SK-N-SH (cell line): Measurements from ENCODE around the gene MYO3A. TPM values are rescaled to one million over a fixed set of nuclear protein-coding genes. Genes with fewer than 3 reads are reported as not detected.

ENCODE experiments used
- CTCF ChIA-PET: fragments of 300-600, 350-600 bp; formaldehyde crosslinking; extraction: SDS; loops from one replicate; lab custom pipeline; 2021; lab: Yijun Ruan, JAX
- POLR2A ChIA-PET: fragments of 350-600 bp; sonication (Branson Sonifier 250); formaldehyde crosslinking; extraction: SDS; loops from one replicate; lab custom pipeline; 2020; ENCODE audit warnings: antibody characterized with exemption, inconsistent platforms; lab: Yijun Ruan, JAX
- DNase-seq: peaks from one replicate; pipeline ENCODE4 v3.0.0; 2012
- H2AFZ ChIP-seq: fragments of 200-600 bp; sonication (generic); 2 replicates; pipeline ENCODE4 v1.8.1; 2016; ENCODE audit warnings: antibody characterized with exemption, mild to moderate bottlenecking, low read depth
- H3F3A ChIP-seq: fragments of 200-600 bp; sonication (generic); replicated peaks from 2 replicates; pipeline ENCODE3; 2016; ENCODE audit warnings: antibody characterized with exemption, mild to moderate bottlenecking; ENCODE audit not compliant: insufficient read depth
- H3K27ac ChIP-seq, 2 experiments: fragments of 200-500 bp in 1 of 2; fragments of 200-600 bp in 1 of 2; sonication (Bioruptor generic) in 1 of 2; sonication (generic), shearing (Covaris generic) in 1 of 2; 2 replicates each; pipeline versions ENCODE4 v1.5.1 to v1.6.1; 2014 to 2016; ENCODE audit warnings: low read depth in 2 of 2, inconsistent platforms in 1 of 2, low read length in 1 of 2, mild to moderate bottlenecking in 1 of 2, mixed read lengths in 1 of 2
- H3K27me3 ChIP-seq: fragments of 200-600 bp; sonication (generic), shearing (Covaris generic); 2 replicates; pipeline ENCODE4 v1.6.1; 2016; ENCODE audit warnings: mixed run types; ENCODE audit not compliant: insufficient read depth
- H3K36me3 ChIP-seq, 2 experiments: fragments of 200-500 bp in 1 of 2; fragments of 200-600 bp in 1 of 2; sonication (Bioruptor generic) in 1 of 2; sonication (generic) in 1 of 2; replicated peaks in 1 of 2; 2 replicates each; pipeline versions ENCODE3 to v1.5.1; 2014 to 2016; ENCODE audit warnings: low read length in 1 of 2, mild to moderate bottlenecking in 1 of 2; ENCODE audit not compliant: insufficient read depth in 2 of 2, control insufficient read depth in 1 of 2
- H3K4me1 ChIP-seq, 2 experiments: fragments of 200-500 bp in 1 of 2; fragments of 200-600 bp in 1 of 2; sonication (Bioruptor generic) in 1 of 2; sonication (generic), shearing (Covaris generic) in 1 of 2; 2 replicates each; pipeline versions ENCODE4 v1.5.1 to v1.6.1; 2014 to 2016; ENCODE audit warnings: low read depth in 1 of 2, low read length in 1 of 2, mixed run types in 1 of 2; ENCODE audit not compliant: insufficient read depth in 2 of 2, control insufficient read depth in 1 of 2
- H3K4me2 ChIP-seq: fragments of 200-600 bp; sonication (generic), shearing (Covaris generic); 2 replicates; pipeline ENCODE4 v1.6.1; 2017; ENCODE audit warnings: mixed run types
- H3K4me3 ChIP-seq, 2 experiments: fragments of 200-500 bp in 1 of 2; fragments of 200-600 bp in 1 of 2; sonication (Bioruptor generic) in 1 of 2; sonication (generic), shearing (Covaris generic) in 1 of 2; 2 replicates each; pipeline versions ENCODE4 v1.5.1 to v1.8.1; 2014 to 2016; ENCODE audit warnings: low read depth in 2 of 2, inconsistent platforms in 1 of 2, low read length in 1 of 2, mild to moderate bottlenecking in 1 of 2, mixed read lengths in 1 of 2, moderate library complexity in 1 of 2
- H3K79me2 ChIP-seq: fragments of 200-600 bp; sonication (generic); 2 replicates; pipeline ENCODE4 v1.8.1; 2017; ENCODE audit warnings: mild to moderate bottlenecking; ENCODE audit not compliant: insufficient read depth
- H3K9ac ChIP-seq: fragments of 200-600 bp; sonication (generic); 2 replicates; pipeline ENCODE4 v1.6.1; 2017; ENCODE audit warnings: mixed run types
- H3K9me2 ChIP-seq: fragments of 200-600 bp; sonication (generic); 2 replicates; pipeline ENCODE4 v1.6.1; 2017; ENCODE audit warnings: mixed run types
- H3K9me3 ChIP-seq: fragments of 200-600 bp; sonication (generic); 2 replicates; pipeline ENCODE4 v1.6.1; 2017; ENCODE audit warnings: mixed run types, mild to moderate bottlenecking, moderate library complexity
- H4K20me1 ChIP-seq: fragments of 200-600 bp; sonication (generic); 2 replicates; pipeline ENCODE4 v1.6.1; 2017; ENCODE audit warnings: mild to moderate bottlenecking, mixed run types; ENCODE audit not compliant: insufficient read depth
- CHD2 ChIP-seq: fragments of 150-350 bp; IDR thresholded peaks from 2 replicates; pipeline ENCODE4 v1.6.1; 2018; ENCODE audit warnings: low read length; ENCODE audit not compliant: partially characterized antibody
- ELF1 ChIP-seq: IDR thresholded peaks from 2 replicates; pipeline ENCODE4 v1.4.0; 2012
- EP300 ChIP-seq, 2 experiments: IDR thresholded peaks; 2 replicates each; pipeline versions ENCODE4 v1.4.0 to v1.6.1; 2012; ENCODE audit warnings: borderline replicate concordance in 1 of 2, low read depth in 1 of 2, low read length in 1 of 2
- EZH2phosphoT487 ChIP-seq: fragments of 200-600 bp; sonication (generic); IDR thresholded peaks from 2 replicates; pipeline ENCODE4 v1.6.1; 2017; ENCODE audit warnings: low read depth, mixed run types, mild to moderate bottlenecking, antibody characterized with exemption, moderate library complexity, borderline replicate concordance
- FOSL2 ChIP-seq: IDR thresholded peaks from 2 replicates; pipeline ENCODE4 v1.4.0; 2012; ENCODE audit warnings: low read depth, mild to moderate bottlenecking, moderate library complexity, borderline replicate concordance
- FOXM1 ChIP-seq: IDR thresholded peaks from 2 replicates; pipeline ENCODE4 v1.4.0; 2012; ENCODE audit warnings: low read depth, mild to moderate bottlenecking
- GATA2 ChIP-seq: sonication (generic); formaldehyde crosslinking; IDR thresholded peaks from 2 replicates; pipeline ENCODE4 v1.5.0; 2020; ENCODE audit warnings: mild to moderate bottlenecking, missing genetic modification reagents
- MEF2A ChIP-seq: IDR thresholded peaks from 2 replicates; pipeline ENCODE4 v1.4.0; 2012; ENCODE audit warnings: low read depth, borderline replicate concordance
- NRF1 ChIP-seq: IDR thresholded peaks from 2 replicates; pipeline ENCODE4 v1.6.1; 2012; ENCODE audit warnings: low read depth, mild to moderate bottlenecking, low read length
- POLR2AphosphoS5 ChIP-seq: IDR thresholded peaks from 2 replicates; pipeline ENCODE4 v1.6.1; 2012; ENCODE audit warnings: low read depth, low read length
- RCOR1 ChIP-seq: fragments of 150-350 bp; IDR thresholded peaks from 2 replicates; pipeline ENCODE4 v1.6.1; 2017; ENCODE audit warnings: antibody characterized with exemption, low read length
- RFX5 ChIP-seq: IDR thresholded peaks from 2 replicates; pipeline ENCODE4 v1.6.1; 2012; ENCODE audit warnings: mild to moderate bottlenecking, improper control_type of control experiment, low read length
- SIN3A ChIP-seq: IDR thresholded peaks from 2 replicates; pipeline ENCODE4 v1.6.1; 2012; ENCODE audit warnings: low read depth, mild to moderate bottlenecking, low read length, moderate library complexity, borderline replicate concordance
- SMC3 ChIP-seq: IDR thresholded peaks from 2 replicates; pipeline ENCODE4 v1.6.1; 2012; ENCODE audit warnings: low read depth, low read length, improper control_type of control experiment
- TAF1 ChIP-seq: IDR thresholded peaks from 2 replicates; pipeline ENCODE4 v1.6.1; 2012; ENCODE audit warnings: low read depth, mild to moderate bottlenecking, low read length, moderate library complexity, borderline replicate concordance
- YY1 ChIP-seq: IDR thresholded peaks from 2 replicates; pipeline ENCODE4 v1.4.0; 2012; ENCODE audit warnings: low read depth, mild to moderate bottlenecking
- polyA plus RNA-seq, 3 experiments: library from polyadenylated mRNA; depleted of rRNA; stranded (reverse); fragments of >200 nt; gene quantifications; 2 replicates each; pipeline ENCODE4 v1.2.3, GENCODE V29; 2012
- TF ChIP-seq, protein P1 (sequence below): IDR thresholded peaks from 2 replicates; pipeline ENCODE4 v1.4.0; 2012; ENCODE audit warnings: low read depth, borderline replicate concordance
- TF ChIP-seq, protein P2 (sequence below): fragments of 200-600 bp; sonication (generic); IDR thresholded peaks from 2 replicates; pipeline ENCODE4 v1.6.1; 2017; ENCODE audit warnings: antibody characterized with exemption, mild to moderate bottlenecking, moderate library complexity
- TF ChIP-seq, protein P3 (sequence below): fragments of 150-350 bp; IDR thresholded peaks from 2 replicates; pipeline ENCODE4 v1.6.1; 2016; ENCODE audit warnings: mild to moderate bottlenecking, low read depth, low read length
- TF ChIP-seq, protein P4 (sequence below): IDR thresholded peaks from 2 replicates; pipeline ENCODE4 v1.6.1; 2012; ENCODE audit warnings: mild to moderate bottlenecking, low read depth, low read length, moderate library complexity

Gene MYO3A
- polyA plus RNA-seq, 1 of the 3 experiments (the other 2 are of a cell fraction) = not detected

DNA sequence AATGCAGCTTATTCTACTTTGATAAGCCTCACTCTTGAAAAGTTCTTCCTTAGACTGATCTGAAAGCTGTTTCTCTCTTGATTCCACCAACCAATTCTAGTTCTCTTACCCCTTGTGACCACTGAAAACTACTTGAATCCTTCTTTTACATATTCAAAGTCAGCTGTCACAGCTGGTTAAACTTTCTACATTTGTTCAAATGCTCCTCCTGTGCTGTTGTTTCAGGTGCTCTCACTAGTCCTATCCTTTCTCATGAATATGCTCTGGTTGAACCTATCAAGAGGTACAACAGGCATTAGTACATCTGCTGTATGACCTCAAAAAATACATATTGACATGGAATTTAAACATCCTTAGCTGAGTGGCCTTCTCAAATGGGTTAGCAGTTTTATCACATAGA lies 91.5 kb downstream of the MYO3A start:
- H3K9me3 ChIP-seq = no peaks in the 10 kb centered on the region
- H3K4me1 ChIP-seq = no peaks in the 10 kb centered on the region
- no peak for TF ChIP-seq NRF1
- no peak for TF ChIP-seq EP300 (IDR thresholded peaks at IDR 0.05; ENCODE audit: borderline replicate concordance in 1 of 2, low read depth in 1 of 2, low read length in 1 of 2)
- no peak for TF ChIP-seq ELF1
- TF ChIP-seq POLR2AphosphoS5 = no peak
- TF ChIP-seq YY1 = no peak
- TF ChIP-seq, protein P1, sequence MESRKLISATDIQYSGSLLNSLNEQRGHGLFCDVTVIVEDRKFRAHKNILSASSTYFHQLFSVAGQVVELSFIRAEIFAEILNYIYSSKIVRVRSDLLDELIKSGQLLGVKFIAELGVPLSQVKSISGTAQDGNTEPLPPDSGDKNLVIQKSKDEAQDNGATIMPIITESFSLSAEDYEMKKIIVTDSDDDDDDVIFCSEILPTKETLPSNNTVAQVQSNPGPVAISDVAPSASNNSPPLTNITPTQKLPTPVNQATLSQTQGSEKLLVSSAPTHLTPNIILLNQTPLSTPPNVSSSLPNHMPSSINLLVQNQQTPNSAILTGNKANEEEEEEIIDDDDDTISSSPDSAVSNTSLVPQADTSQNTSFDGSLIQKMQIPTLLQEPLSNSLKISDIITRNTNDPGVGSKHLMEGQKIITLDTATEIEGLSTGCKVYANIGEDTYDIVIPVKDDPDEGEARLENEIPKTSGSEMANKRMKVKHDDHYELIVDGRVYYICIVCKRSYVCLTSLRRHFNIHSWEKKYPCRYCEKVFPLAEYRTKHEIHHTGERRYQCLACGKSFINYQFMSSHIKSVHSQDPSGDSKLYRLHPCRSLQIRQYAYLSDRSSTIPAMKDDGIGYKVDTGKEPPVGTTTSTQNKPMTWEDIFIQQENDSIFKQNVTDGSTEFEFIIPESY = no peak
- no peak for TF ChIP-seq RFX5
- TF ChIP-seq EZH2phosphoT487 = no peak
- TF ChIP-seq MEF2A = no peak
- TF ChIP-seq CHD2 = no peak
- TF ChIP-seq, protein P2, sequence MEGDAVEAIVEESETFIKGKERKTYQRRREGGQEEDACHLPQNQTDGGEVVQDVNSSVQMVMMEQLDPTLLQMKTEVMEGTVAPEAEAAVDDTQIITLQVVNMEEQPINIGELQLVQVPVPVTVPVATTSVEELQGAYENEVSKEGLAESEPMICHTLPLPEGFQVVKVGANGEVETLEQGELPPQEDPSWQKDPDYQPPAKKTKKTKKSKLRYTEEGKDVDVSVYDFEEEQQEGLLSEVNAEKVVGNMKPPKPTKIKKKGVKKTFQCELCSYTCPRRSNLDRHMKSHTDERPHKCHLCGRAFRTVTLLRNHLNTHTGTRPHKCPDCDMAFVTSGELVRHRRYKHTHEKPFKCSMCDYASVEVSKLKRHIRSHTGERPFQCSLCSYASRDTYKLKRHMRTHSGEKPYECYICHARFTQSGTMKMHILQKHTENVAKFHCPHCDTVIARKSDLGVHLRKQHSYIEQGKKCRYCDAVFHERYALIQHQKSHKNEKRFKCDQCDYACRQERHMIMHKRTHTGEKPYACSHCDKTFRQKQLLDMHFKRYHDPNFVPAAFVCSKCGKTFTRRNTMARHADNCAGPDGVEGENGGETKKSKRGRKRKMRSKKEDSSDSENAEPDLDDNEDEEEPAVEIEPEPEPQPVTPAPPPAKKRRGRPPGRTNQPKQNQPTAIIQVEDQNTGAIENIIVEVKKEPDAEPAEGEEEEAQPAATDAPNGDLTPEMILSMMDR = no peak
- TF ChIP-seq, protein P3, sequence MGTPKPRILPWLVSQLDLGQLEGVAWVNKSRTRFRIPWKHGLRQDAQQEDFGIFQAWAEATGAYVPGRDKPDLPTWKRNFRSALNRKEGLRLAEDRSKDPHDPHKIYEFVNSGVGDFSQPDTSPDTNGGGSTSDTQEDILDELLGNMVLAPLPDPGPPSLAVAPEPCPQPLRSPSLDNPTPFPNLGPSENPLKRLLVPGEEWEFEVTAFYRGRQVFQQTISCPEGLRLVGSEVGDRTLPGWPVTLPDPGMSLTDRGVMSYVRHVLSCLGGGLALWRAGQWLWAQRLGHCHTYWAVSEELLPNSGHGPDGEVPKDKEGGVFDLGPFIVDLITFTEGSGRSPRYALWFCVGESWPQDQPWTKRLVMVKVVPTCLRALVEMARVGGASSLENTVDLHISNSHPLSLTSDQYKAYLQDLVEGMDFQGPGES = no peak
- TF ChIP-seq, protein P4, sequence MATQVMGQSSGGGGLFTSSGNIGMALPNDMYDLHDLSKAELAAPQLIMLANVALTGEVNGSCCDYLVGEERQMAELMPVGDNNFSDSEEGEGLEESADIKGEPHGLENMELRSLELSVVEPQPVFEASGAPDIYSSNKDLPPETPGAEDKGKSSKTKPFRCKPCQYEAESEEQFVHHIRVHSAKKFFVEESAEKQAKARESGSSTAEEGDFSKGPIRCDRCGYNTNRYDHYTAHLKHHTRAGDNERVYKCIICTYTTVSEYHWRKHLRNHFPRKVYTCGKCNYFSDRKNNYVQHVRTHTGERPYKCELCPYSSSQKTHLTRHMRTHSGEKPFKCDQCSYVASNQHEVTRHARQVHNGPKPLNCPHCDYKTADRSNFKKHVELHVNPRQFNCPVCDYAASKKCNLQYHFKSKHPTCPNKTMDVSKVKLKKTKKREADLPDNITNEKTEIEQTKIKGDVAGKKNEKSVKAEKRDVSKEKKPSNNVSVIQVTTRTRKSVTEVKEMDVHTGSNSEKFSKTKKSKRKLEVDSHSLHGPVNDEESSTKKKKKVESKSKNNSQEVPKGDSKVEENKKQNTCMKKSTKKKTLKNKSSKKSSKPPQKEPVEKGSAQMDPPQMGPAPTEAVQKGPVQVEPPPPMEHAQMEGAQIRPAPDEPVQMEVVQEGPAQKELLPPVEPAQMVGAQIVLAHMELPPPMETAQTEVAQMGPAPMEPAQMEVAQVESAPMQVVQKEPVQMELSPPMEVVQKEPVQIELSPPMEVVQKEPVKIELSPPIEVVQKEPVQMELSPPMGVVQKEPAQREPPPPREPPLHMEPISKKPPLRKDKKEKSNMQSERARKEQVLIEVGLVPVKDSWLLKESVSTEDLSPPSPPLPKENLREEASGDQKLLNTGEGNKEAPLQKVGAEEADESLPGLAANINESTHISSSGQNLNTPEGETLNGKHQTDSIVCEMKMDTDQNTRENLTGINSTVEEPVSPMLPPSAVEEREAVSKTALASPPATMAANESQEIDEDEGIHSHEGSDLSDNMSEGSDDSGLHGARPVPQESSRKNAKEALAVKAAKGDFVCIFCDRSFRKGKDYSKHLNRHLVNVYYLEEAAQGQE = no peak
- no peak for TF ChIP-seq SMC3
- TF ChIP-seq TAF1 = no peak
- TF ChIP-seq FOXM1 = no peak
- no peak for TF ChIP-seq RCOR1
- no peak for TF ChIP-seq FOSL2
- no peak for TF ChIP-seq GATA2 (CRISPR knock-in tag)
- TF ChIP-seq SIN3A = no peak
- no peak overlapping the region for H3K27ac ChIP-seq
- no peak overlapping the region for H3K4me3 ChIP-seq
- H3K79me2 ChIP-seq = no peaks in the 10 kb centered on the region
- H3K36me3 ChIP-seq = no peaks in the 10 kb centered on the region
- DNase-seq = no peak
- no peak overlapping the region for H3K4me2 ChIP-seq
- H2AFZ ChIP-seq = no peak overlapping the region
- H3K9ac ChIP-seq = no peak overlapping the region
- no peaks in the 10 kb centered on the region for H3K27me3 ChIP-seq
- no peaks in the 10 kb centered on the region for H4K20me1 ChIP-seq
- H3F3A ChIP-seq = no peaks in the 10 kb centered on the region
- ChIA-PET POLR2A (no interaction called here), CTCF (no interaction called here)
- no peaks in the 10 kb centered on the region for H3K9me2 ChIP-seq
